ENCODE measurements around the gene WDR5. TPM values are rescaled to one million over a fixed set of nuclear protein-coding genes. Genes with fewer than 3 reads are reported as not detected.
A peak's percentile ranks its signal among the peaks of the same experiment; 100 is the strongest.

The WDR5 gene
- total RNA-seq, 1 donor = 19.9 TPM

DNA sequence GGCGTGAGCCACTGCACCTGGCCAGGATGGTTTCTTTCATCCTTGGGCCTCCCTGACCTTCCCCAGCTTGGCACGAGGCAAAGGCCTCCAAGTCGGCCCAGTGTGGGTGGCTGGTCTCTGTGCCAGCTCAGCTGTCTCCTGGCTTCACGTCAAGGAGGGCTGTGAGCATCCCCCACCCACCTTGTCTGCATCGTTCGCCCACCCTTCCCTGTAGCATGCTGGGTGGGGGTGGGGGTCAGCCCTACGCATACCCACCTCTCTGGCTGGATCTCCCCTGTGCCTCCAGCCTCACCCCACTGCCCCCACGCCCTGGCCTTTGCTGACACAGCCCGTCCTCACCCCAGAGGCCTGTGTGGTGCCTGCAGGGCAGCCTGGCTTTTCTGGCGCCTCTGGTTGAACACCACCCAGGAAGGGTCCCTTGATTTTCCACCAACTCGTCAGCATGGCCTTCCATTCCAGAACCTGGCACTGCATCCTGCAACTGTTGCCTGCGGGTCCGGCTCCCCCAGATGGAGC, 8.8 kb upstream of the WDR5 start:
- TF ChIP-seq, protein P1, sequence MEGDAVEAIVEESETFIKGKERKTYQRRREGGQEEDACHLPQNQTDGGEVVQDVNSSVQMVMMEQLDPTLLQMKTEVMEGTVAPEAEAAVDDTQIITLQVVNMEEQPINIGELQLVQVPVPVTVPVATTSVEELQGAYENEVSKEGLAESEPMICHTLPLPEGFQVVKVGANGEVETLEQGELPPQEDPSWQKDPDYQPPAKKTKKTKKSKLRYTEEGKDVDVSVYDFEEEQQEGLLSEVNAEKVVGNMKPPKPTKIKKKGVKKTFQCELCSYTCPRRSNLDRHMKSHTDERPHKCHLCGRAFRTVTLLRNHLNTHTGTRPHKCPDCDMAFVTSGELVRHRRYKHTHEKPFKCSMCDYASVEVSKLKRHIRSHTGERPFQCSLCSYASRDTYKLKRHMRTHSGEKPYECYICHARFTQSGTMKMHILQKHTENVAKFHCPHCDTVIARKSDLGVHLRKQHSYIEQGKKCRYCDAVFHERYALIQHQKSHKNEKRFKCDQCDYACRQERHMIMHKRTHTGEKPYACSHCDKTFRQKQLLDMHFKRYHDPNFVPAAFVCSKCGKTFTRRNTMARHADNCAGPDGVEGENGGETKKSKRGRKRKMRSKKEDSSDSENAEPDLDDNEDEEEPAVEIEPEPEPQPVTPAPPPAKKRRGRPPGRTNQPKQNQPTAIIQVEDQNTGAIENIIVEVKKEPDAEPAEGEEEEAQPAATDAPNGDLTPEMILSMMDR (IDR thresholded peaks at IDR 0.05; ENCODE audit: insufficient read depth, low read length) = no peak
- no peak overlapping the region for H3K4me3 ChIP-seq (ENCODE audit: low read depth, low read length)
- DNase-seq (ENCODE audit: low read depth) = no peak

DNA sequence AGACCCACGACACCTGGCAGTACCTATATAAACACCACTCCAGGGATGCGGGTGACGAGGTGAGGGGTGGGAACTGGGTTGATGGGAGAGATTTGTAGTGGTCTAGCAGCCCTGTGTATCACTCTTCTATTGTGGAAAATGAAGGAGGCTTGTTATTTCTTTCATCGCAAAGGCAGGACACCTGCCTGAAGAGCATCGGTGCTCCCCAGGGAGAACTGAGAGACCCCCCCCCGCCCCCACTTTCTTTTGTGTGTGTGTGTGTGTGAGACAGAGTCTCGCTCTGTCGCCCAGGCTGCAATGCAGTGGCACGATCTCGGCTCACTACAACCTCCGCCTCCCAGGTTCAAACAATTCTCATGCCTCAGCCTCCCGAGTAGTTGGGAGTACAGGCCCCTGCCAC, 8.3 kb upstream of the WDR5 start:
- H3K4me3 ChIP-seq (ENCODE audit: low read depth, low read length) = no peak overlapping the region

DNA sequence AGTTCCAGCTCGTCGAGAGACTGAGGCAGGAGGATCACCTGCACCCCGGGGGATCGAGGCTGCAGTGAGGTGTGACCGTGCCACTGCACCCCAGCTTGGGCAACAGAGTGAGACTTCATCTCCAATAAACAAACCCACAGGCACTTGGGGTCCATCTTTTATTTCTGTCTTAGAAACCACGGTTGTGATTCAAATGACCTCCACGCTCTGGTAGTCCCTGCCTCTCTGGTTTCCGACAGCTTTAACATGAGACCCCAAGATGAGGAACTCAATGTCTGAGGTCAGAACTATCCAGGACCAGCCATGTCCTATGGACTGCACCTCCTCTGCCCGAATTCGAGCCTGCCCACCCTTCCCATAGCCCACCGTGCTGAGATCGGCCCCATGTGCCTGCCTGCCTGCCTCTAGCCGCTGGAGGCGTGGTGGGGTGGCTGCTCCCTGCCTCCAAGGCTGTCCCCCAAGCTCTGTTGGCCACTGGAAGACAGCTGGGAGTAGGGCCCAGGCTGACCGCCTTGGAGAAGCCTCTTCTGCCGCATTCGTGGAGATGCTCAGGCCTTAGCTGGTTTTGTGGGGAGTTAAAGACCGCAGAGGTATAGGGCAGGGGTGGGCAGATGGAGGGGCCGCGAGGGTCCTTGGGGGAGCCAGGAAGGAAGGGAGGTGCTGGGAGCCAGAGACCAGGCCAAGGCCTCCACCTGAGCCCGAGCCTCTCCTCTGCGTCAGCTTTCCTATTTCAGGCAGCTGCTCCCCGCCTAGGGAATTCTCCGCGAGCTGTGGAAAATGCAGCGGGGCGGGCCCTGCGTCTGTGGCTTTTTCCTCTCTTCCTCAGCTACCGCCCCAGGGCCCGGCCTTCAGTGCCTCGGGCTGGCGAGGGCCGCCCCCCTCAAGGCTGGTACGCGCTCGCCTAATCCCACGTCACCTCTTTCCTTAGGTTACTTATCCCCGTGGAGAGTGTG, 6.9 kb upstream of the WDR5 start:
- no peak for DNase-seq (ENCODE audit: low read depth)
- TF ChIP-seq, protein P1 (IDR thresholded peaks at IDR 0.05; ENCODE audit: insufficient read depth, low read length) = no peak

More for the DNA sequence above, 8.3 kb upstream of the WDR5 start:
- DNase-seq (ENCODE audit: low read depth) = no peak
- TF ChIP-seq, protein P1 (IDR thresholded peaks at IDR 0.05; ENCODE audit: insufficient read depth, low read length) = no peak

DNA sequence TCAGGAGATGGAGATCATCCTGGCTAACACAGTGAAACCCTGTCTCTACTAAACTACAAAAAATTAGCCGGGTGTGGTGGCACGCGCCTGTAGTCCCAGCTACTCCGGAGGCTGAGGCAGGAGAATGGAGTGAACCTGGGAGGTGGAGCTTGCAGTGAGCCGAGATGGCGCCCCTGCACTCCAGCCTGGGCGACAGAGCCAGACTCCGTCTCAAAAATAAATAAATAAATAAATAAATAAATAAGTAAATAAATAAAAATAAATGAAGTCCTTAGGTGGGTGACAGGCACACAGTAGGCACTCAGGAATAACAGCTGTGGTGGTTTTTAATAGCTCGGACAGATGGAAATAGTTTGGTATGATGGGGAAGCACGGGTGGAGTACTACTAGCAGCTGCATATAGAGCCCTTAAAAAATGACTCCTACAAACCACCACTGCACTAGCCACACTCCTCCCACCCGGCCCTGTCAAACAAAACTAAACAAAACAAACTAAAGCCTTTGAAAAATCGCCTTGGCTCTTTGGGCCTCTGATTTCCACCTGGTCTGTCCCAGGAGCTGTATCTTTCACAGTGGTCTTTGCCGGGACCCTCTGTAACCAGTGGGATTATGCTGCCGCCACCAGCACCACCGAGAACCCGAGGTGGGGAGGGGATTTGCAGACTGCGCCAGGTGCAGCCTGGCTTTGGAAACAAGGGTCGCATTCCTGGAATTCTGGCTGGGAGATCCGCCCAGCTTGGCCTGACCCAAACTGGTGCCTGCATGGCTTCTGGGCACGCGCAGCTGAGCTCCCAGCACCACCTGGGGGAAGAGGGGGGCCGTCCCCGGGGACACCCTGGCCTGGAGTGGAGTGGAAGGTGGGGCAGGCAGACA, 5.1 kb upstream of the WDR5 start:
- peak; percentile 60 for DNase-seq (ENCODE audit: low read depth)
- H3K4me3 ChIP-seq (ENCODE audit: low read depth, low read length) = no peak overlapping the region
- TF ChIP-seq, protein P1 (IDR thresholded peaks at IDR 0.05; ENCODE audit: insufficient read depth, low read length) = no peak

More for the DNA sequence above, 6.9 kb upstream of the WDR5 start:
- H3K4me3 ChIP-seq (ENCODE audit: low read depth, low read length) = no peak overlapping the region

DNA sequence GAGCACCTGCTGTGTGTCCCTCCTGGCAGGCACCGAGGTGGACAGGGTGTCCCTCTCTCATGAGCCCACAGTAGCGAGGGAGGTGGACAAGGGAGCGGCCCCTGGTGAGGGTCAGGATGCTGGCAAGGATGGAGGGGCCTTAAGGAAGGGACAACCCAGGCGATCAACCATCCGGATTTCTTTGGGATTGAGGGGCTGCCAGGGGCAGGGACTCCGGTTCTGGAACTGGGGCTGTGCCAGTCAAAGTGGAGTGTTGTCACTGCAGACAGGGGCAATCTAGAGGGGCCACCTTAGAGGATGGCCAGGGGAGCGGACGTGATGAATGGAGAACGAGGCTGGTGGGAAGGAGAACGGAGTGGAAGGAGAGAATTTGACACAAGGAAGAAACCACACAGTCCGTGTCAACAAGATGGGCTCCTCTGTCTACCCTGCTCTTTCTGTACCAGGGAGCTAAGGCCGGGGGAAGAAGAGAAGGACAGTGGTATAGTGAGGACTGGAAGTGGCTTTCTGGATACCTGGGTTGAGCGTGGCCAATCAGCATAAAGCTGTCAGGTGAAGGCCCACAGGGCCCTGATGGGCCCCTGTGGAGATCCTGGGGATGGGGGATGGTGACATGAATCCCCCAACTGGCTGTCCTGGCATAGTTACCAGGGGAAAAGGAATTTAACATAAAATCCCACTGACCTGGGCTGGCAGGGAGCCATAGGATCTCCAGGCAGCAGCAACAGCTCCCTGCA, 4.2 kb upstream of the WDR5 start:
- no peak for DNase-seq (ENCODE audit: low read depth)
- TF ChIP-seq, protein P1 (IDR thresholded peaks at IDR 0.05; ENCODE audit: insufficient read depth, low read length) = no peak
- H3K4me3 ChIP-seq (ENCODE audit: low read depth, low read length) = no peak overlapping the region

Data from fibroblast of the aortic adventitia (primary cell).